ENCODE data around the gene FAAP20. TPM values are rescaled to one million over a fixed set of nuclear protein-coding genes. Genes with fewer than 3 reads are reported as not detected.

Gene FAAP20
- total and polyA plus RNA-seq, 2 experiments from 2014 or later: 79.1 to 167 TPM

DNA sequence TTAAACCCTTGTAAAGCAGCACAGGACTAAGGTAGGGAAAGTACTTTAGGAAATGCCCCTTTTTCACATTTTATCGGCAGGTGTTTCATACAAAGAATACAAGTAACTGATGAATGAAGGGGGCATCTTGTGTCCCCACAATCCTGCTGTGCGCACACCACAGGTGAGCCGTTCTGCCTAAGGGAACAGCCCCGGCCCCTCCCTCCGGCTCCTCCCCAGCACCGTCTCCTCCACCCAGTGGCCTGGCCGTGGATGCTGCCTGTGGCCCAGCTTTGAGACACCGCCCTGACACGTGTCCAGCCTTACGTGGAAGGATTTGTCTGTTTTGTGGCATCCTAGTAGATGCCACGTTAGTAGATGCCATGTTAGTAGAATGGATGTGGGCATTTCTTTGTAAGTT, 12.8 kb downstream of the FAAP20 start:
- H3K36me3 Mint-ChIP-seq (ENCODE audit: low read depth): peaks cover 23% of the 10 kb centered on the region

More for the DNA sequence above, 12.8 kb downstream of the FAAP20 start:
- Histone ChIP-seq H3K9me2 (ENCODE audit: insufficient read depth) (no peaks in the 10 kb centered on the region), H3K27me3 (ENCODE audit: insufficient read depth) (no peaks in the 10 kb centered on the region), H3F3A (replicated peaks; ENCODE audit: low read depth) (0 out of 2 replicates have a peak, but pooled peaks cover under 1% of the 10 kb centered on the region), H3K4me1 (ENCODE audit: insufficient read depth) (no peaks in the 10 kb centered on the region), H3K36me3 (ENCODE audit: insufficient read depth) (no peaks in the 10 kb centered on the region), H3K27ac (ENCODE audit: low read depth) (no peak overlapping the region), H2AFZ (no peak overlapping the region), H4K20me1 (replicated peaks; ENCODE audit: insufficient read depth) (no peaks in the 10 kb centered on the region), H3K4me3 (no peak overlapping the region), H3K79me2 (replicated peaks; ENCODE audit: insufficient read depth) (no peaks in the 10 kb centered on the region), H3K4me2 (no peak overlapping the region)
- H3K27ac Mint-ChIP-seq: no peak overlapping the region
- H3K4me3 Mint-ChIP-seq: no peak overlapping the region
- ATAC-seq (no peak), DNase-seq (ENCODE audit: low spot score) (no peak)
- H3K4me1 Mint-ChIP-seq: no peaks in the 10 kb centered on the region
- H3K27me3 Mint-ChIP-seq (ENCODE audit: insufficient read depth, low read depth, poor library complexity): peaks cover 25% of the 10 kb centered on the region
- H3K9me3 Mint-ChIP-seq: no peaks in the 10 kb centered on the region
- TF ChIP-seq, protein P1, sequence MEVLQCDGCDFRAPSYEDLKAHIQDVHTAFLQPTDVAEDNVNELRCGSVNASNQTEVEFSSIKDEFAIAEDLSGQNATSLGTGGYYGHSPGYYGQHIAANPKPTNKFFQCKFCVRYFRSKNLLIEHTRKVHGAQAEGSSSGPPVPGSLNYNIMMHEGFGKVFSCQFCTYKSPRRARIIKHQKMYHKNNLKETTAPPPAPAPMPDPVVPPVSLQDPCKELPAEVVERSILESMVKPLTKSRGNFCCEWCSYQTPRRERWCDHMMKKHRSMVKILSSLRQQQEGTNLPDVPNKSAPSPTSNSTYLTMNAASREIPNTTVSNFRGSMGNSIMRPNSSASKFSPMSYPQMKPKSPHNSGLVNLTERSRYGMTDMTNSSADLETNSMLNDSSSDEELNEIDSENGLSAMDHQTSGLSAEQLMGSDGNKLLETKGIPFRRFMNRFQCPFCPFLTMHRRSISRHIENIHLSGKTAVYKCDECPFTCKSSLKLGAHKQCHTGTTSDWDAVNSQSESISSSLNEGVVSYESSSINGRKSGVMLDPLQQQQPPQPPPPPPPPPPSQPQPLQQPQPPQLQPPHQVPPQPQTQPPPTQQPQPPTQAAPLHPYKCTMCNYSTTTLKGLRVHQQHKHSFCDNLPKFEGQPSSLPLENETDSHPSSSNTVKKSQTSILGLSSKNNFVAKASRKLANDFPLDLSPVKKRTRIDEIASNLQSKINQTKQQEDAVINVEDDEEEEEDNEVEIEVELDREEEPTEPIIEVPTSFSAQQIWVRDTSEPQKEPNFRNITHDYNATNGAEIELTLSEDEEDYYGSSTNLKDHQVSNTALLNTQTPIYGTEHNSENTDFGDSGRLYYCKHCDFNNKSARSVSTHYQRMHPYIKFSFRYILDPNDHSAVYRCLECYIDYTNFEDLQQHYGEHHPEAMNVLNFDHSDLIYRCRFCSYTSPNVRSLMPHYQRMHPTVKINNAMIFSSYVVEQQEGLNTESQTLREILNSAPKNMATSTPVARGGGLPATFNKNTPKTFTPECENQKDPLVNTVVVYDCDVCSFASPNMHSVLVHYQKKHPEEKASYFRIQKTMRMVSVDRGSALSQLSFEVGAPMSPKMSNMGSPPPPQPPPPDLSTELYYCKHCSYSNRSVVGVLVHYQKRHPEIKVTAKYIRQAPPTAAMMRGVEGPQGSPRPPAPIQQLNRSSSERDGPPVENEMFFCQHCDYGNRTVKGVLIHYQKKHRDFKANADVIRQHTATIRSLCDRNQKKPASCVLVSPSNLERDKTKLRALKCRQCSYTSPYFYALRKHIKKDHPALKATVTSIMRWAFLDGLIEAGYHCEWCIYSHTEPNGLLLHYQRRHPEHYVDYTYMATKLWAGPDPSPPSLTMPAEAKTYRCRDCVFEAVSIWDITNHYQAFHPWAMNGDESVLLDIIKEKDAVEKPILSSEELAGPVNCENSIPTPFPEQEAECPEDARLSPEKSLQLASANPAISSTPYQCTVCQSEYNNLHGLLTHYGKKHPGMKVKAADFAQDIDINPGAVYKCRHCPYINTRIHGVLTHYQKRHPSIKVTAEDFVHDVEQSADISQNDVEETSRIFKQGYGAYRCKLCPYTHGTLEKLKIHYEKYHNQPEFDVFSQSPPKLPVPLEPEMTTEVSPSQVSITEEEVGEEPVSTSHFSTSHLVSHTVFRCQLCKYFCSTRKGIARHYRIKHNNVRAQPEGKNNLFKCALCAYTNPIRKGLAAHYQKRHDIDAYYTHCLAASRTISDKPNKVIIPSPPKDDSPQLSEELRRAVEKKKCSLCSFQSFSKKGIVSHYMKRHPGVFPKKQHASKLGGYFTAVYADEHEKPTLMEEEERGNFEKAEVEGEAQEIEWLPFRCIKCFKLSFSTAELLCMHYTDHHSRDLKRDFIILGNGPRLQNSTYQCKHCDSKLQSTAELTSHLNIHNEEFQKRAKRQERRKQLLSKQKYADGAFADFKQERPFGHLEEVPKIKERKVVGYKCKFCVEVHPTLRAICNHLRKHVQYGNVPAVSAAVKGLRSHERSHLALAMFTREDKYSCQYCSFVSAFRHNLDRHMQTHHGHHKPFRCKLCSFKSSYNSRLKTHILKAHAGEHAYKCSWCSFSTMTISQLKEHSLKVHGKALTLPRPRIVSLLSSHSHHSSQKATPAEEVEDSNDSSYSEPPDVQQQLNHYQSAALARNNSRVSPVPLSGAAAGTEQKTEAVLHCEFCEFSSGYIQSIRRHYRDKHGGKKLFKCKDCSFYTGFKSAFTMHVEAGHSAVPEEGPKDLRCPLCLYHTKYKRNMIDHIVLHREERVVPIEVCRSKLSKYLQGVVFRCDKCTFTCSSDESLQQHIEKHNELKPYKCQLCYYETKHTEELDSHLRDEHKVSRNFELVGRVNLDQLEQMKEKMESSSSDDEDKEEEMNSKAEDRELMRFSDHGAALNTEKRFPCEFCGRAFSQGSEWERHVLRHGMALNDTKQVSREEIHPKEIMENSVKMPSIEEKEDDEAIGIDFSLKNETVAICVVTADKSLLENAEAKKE (CRISPR knock-in tag; IDR thresholded peaks at IDR 0.05): no peak
- TF ChIP-seq EZH2 (IDR thresholded peaks at IDR 0.05; ENCODE audit: low read depth, unreplicated experiment) (no peak), POLR2AphosphoS5 (IDR thresholded peaks at IDR 0.05; ENCODE audit: low read depth) (no peak), STAT1 (IDR thresholded peaks at IDR 0.05; ENCODE audit: unreplicated experiment) (no peak)
- TF ChIP-seq, protein P2, sequence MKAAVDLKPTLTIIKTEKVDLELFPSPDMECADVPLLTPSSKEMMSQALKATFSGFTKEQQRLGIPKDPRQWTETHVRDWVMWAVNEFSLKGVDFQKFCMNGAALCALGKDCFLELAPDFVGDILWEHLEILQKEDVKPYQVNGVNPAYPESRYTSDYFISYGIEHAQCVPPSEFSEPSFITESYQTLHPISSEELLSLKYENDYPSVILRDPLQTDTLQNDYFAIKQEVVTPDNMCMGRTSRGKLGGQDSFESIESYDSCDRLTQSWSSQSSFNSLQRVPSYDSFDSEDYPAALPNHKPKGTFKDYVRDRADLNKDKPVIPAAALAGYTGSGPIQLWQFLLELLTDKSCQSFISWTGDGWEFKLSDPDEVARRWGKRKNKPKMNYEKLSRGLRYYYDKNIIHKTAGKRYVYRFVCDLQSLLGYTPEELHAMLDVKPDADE (IDR thresholded peaks at IDR 0.05): no peak
- TF ChIP-seq, protein P3, sequence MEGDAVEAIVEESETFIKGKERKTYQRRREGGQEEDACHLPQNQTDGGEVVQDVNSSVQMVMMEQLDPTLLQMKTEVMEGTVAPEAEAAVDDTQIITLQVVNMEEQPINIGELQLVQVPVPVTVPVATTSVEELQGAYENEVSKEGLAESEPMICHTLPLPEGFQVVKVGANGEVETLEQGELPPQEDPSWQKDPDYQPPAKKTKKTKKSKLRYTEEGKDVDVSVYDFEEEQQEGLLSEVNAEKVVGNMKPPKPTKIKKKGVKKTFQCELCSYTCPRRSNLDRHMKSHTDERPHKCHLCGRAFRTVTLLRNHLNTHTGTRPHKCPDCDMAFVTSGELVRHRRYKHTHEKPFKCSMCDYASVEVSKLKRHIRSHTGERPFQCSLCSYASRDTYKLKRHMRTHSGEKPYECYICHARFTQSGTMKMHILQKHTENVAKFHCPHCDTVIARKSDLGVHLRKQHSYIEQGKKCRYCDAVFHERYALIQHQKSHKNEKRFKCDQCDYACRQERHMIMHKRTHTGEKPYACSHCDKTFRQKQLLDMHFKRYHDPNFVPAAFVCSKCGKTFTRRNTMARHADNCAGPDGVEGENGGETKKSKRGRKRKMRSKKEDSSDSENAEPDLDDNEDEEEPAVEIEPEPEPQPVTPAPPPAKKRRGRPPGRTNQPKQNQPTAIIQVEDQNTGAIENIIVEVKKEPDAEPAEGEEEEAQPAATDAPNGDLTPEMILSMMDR (conservative IDR thresholded peaks at IDR 0.05; ENCODE audit: low read depth in 2 of 2): no peak
